HG03045 (cell line): ENCODE results near the gene TRIP6.
A peak's percentile ranks its signal among the peaks of the same experiment; 100 is the strongest.

Experiments
- ATAC-seq: cut with Tn5 transposase; IDR thresholded peaks from one replicate; pipeline ENCODE4 v1.9.1; 2021; ENCODE audit warnings: mild to moderate bottlenecking, moderate library complexity; ENCODE audit not compliant: unreplicated experiment

TRIP6 gene

GRCh38 chr7:100867040-100867775 lies at the start of gene TRIP6:
Gene TRIP6, plus strand, starts transcription at chr7:100867387. Its CDS starts 111 bp downstream, at chr7:100867498.
- peak; percentile 45 for ATAC-seq

GRCh38 chr7:100818366-100818765 lies 48.8 kb upstream of the TRIP6 start:
- ATAC-seq, result no peak

- no peak for ATAC-seq
Observed at GRCh38 chr7:100818825-100819224, 48.4 kb upstream of the TRIP6 start.

- ATAC-seq, result no peak
Observed at GRCh38 chr7:100819586-100819985, 47.6 kb upstream of the TRIP6 start.

GRCh38 chr7:100822236-100823139 lies 44.7 kb upstream of the TRIP6 start:
- ATAC-seq, result no peak

- no peak for ATAC-seq
Observed at GRCh38 chr7:100823140-100823525, 44.1 kb upstream of the TRIP6 start.

- no peak for ATAC-seq
Observed at GRCh38 chr7:100823534-100823933, 43.7 kb upstream of the TRIP6 start.

- ATAC-seq, result no peak
Observed at GRCh38 chr7:100824499-100825214, 42.5 kb upstream of the TRIP6 start.

GRCh38 chr7:100825215-100825671 lies 41.9 kb upstream of the TRIP6 start:
- ATAC-seq, result no peak

- no peak for ATAC-seq
Observed at GRCh38 chr7:100825751-100826513, 41.3 kb upstream of the TRIP6 start.

GRCh38 chr7:100826514-100827329 lies 40.5 kb upstream of the TRIP6 start:
- ATAC-seq, result no peak

GRCh38 chr7:100827330-100828226 lies 39.6 kb upstream of the TRIP6 start, which contains the start of gene EPHB4:
Gene EPHB4, minus strand, starts transcription at chr7:100827523. Its CDS starts 493 bp downstream, at chr7:100827030.
- no peak for ATAC-seq

GRCh38 chr7:100829150-100829716 lies 38.0 kb upstream of the TRIP6 start:
- no peak for ATAC-seq

GRCh38 chr7:100830396-100830795 lies 36.8 kb upstream of the TRIP6 start:
- ATAC-seq, result no peak

- ATAC-seq, result no peak
Observed at GRCh38 chr7:100832281-100832633, 34.9 kb upstream of the TRIP6 start.

- no peak for ATAC-seq
Observed at GRCh38 chr7:100835903-100836811, 31.0 kb upstream of the TRIP6 start.

GRCh38 chr7:100836812-100837098 lies 30.4 kb upstream of the TRIP6 start:
- ATAC-seq, result no peak
